CD14-positive monocyte (primary cell): ENCODE data around the gene TSHZ2. TPM values are rescaled to one million over a fixed set of nuclear protein-coding genes. Genes with fewer than 3 reads are reported as not detected.

Source experiments
- DNase-seq, 3 donors: peaks; one replicate each; pipeline ENCODE4 v3.0.0-alpha.2; 2011 to 2022
- H2AFZ ChIP-seq: 2 replicates; pipeline ENCODE4 v1.6.0; 2012; ENCODE audit warnings: mild to moderate bottlenecking, low read depth, low read length, inconsistent platforms; ENCODE audit not compliant: insufficient read depth, poor library complexity, severe bottlenecking
- H3K27ac ChIP-seq, 2 donors: 1 replicate in 1 of 2; 2 replicates in 1 of 2; pipeline ENCODE4 v1.5.1; 2012 to 2013; ENCODE audit warnings: low read length in 2 of 2, control low read depth in 1 of 2, inconsistent platforms in 1 of 2, low read depth in 1 of 2, mild to moderate bottlenecking in 1 of 2
- H3K27me3 ChIP-seq, 2 donors: one replicate each; pipeline versions ENCODE4 v1.6.0 to v1.6.1; 2011 to 2013; ENCODE audit warnings: low read length in 2 of 2; ENCODE audit not compliant: control insufficient read depth in 2 of 2, insufficient read depth in 2 of 2
- H3K36me3 ChIP-seq, 2 donors: replicated peaks in 1 of 2; 1 replicate in 1 of 2; 2 replicates in 1 of 2; pipeline versions ENCODE4 v1.5.1 to v1.6.1; 2012 to 2013; ENCODE audit warnings: low read length in 2 of 2, control low read depth in 1 of 2, inconsistent platforms in 1 of 2, mild to moderate bottlenecking in 1 of 2; ENCODE audit not compliant: insufficient read depth in 2 of 2, control insufficient read depth in 1 of 2
- H3K4me1 ChIP-seq, 2 donors: 1 replicate in 1 of 2; 2 replicates in 1 of 2; pipeline versions ENCODE4 v1.5.1 to v1.6.1; 2012 to 2013; ENCODE audit warnings: low read length in 2 of 2, control low read depth in 1 of 2, inconsistent platforms in 1 of 2, mild to moderate bottlenecking in 1 of 2, moderate library complexity in 1 of 2; ENCODE audit not compliant: insufficient read depth in 2 of 2, control insufficient read depth in 1 of 2
- H3K4me2 ChIP-seq: replicated peaks from 2 replicates; pipeline ENCODE3; 2012; ENCODE audit warnings: low read length, moderate library complexity, mild to moderate bottlenecking; ENCODE audit not compliant: poor library complexity, severe bottlenecking; ENCODE audit errors: extremely low read depth
- H3K4me3 ChIP-seq, 3 experiments: fragments of 200-600 bp in 1 of 3; sonication (generic) in 1 of 3; replicated peaks in 1 of 3; 1 replicate in 2 of 3; 2 replicates in 1 of 3; pipeline ENCODE4 v1.5.1; 2011 to 2013; ENCODE audit warnings: low read length in 3 of 3, mild to moderate bottlenecking in 3 of 3, control low read depth in 2 of 3, low read depth in 2 of 3, inconsistent platforms in 1 of 3, moderate library complexity in 1 of 3
- H3K79me2 ChIP-seq: 2 replicates; pipeline ENCODE4 v1.6.0; 2012; ENCODE audit warnings: mild to moderate bottlenecking, control low read depth, inconsistent platforms, low read length, moderate library complexity; ENCODE audit not compliant: insufficient read depth
- H3K9ac ChIP-seq: 2 replicates; pipeline ENCODE4 v1.6.0; 2017; ENCODE audit warnings: low read length, mild to moderate bottlenecking; ENCODE audit not compliant: insufficient read depth, poor library complexity, severe bottlenecking
- H3K9me3 ChIP-seq, 2 donors: replicated peaks in 1 of 2; 1 replicate in 1 of 2; 2 replicates in 1 of 2; pipeline versions ENCODE4 v1.5.1 to v1.6.1; 2012 to 2013; ENCODE audit warnings: low read length in 2 of 2, control low read depth in 1 of 2; ENCODE audit not compliant: control insufficient read depth in 1 of 2, insufficient read depth in 1 of 2
- H4K20me1 ChIP-seq: 2 replicates; pipeline ENCODE4 v1.6.0; 2012; ENCODE audit warnings: mild to moderate bottlenecking, low read length, control low read depth, moderate library complexity; ENCODE audit not compliant: insufficient read depth
- H3K27ac Mint-ChIP-seq, 7 donors: one replicate each; pipeline ENCODE4 v1.8.0; 2020; ENCODE audit warnings: mild to moderate bottlenecking in 7 of 7, mixed read lengths in 7 of 7, moderate library complexity in 6 of 7, inconsistent platforms in 2 of 7
- H3K27me3 Mint-ChIP-seq, 3 donors: one replicate each; pipeline ENCODE4 v1.8.0; 2021 to 2022; ENCODE audit warnings: low read depth in 3 of 3, mild to moderate bottlenecking in 3 of 3, mixed read lengths in 3 of 3, moderate library complexity in 3 of 3, inconsistent platforms in 1 of 3
- H3K36me3 Mint-ChIP-seq, 2 donors: one replicate each; pipeline ENCODE4 v1.8.0; 2020; ENCODE audit warnings: mixed read lengths in 2 of 2, inconsistent platforms in 1 of 2, mild to moderate bottlenecking in 1 of 2
- H3K4me1 Mint-ChIP-seq: one replicate; pipeline ENCODE4 v1.8.0; 2020; ENCODE audit warnings: mild to moderate bottlenecking, mixed read lengths
- H3K4me3 Mint-ChIP-seq, 2 donors: one replicate each; pipeline ENCODE4 v1.8.0; 2020; ENCODE audit warnings: mild to moderate bottlenecking in 2 of 2, mixed read lengths in 2 of 2, moderate library complexity in 1 of 2
- H3K9me3 Mint-ChIP-seq, 7 donors: one replicate each; pipeline ENCODE4 v1.8.0; 2020 to 2022; ENCODE audit warnings: mixed read lengths in 7 of 7, mild to moderate bottlenecking in 6 of 7, moderate library complexity in 6 of 7, inconsistent platforms in 2 of 7
- CTCF ChIP-seq: fragments of 200-600 bp; IDR thresholded peaks from one replicate; pipeline ENCODE4 v1.8.0; 2022; ENCODE audit warnings: antibody characterized with exemption, mild to moderate bottlenecking
- WGBS: methylation state at CpG from one replicate; pipeline ENCODE4 v1.1.5; 2013; ENCODE audit warnings: missing lambda C conversion rate; ENCODE audit not compliant: insufficient coverage; 5-methylcytosine and 5-hydroxymethylcytosine counted together
- intact Hi-C, 2 donors: fragments of 100-400 bp; cut with micrococcal nuclease; formaldehyde crosslinking; loops; one replicate each; pipeline versions ENCODE4 v1.15.0 to v1.15.1; 2023
- polyA plus RNA-seq, 3 donors: library from polyadenylated mRNA; depleted of rRNA in 1 of 3; unstranded in 2 of 3; stranded (reverse) in 1 of 3; fragments of 300-500 nt in 2 of 3; fragments of >200 nt in 1 of 3; fragmentation: Illumina TruSeq in 2 of 3; gene quantifications; 1 replicate in 2 of 3; 2 replicates in 1 of 3; pipeline ENCODE4 v1.2.3, GENCODE V29; 2012 to 2021

TSHZ2 gene
- polyA plus RNA-seq, 3 donors, result not detected

- intact Hi-C loops, result no loop called here
- H3K27ac Mint-ChIP-seq, result no peak overlapping the region
- peaks cover 0 to 3% (median 1%) of the 10 kb centered on the region in 3 donors for H3K27me3 Mint-ChIP-seq
- 94% methylated on average over 4 of the region's 4 CpGs for WGBS
- H3K36me3 Mint-ChIP-seq, result no peaks in the 10 kb centered on the region
- no peak overlapping the region for H3K4me3 Mint-ChIP-seq
- H3K4me1 Mint-ChIP-seq, result no peaks in the 10 kb centered on the region
- DNase-seq, result no peak
- no peak overlapping the region for H2AFZ ChIP-seq
- no peak for TF ChIP-seq CTCF
- no peaks in the 10 kb centered on the region for H3K9me3 ChIP-seq
- no peaks in the 10 kb centered on the region for H3K27me3 ChIP-seq
- H3K4me2 ChIP-seq, result no peak overlapping the region
- H4K20me1 ChIP-seq, result no peaks in the 10 kb centered on the region
- H3K9ac ChIP-seq, result no peak overlapping the region
- H3K4me3 ChIP-seq, result no peak overlapping the region
- H3K36me3 ChIP-seq, result no peaks in the 10 kb centered on the region
- H3K27ac ChIP-seq, result no peak overlapping the region
- peaks cover 0 to 5% (median 0%) of the 10 kb centered on the region in 7 donors for H3K9me3 Mint-ChIP-seq
- no peaks in the 10 kb centered on the region for H3K4me1 ChIP-seq
- H3K79me2 ChIP-seq, result no peaks in the 10 kb centered on the region
Measured at GRCh38 chr20:53338716-53339115, 366.6 kb downstream of the TSHZ2 start.

GRCh38 chr20:53342429-53342828 is 370.3 kb downstream of the TSHZ2 start:
- H3K27ac ChIP-seq, result no peak overlapping the region
- H3K4me3 ChIP-seq, result no peak overlapping the region
- H3K4me1 Mint-ChIP-seq, result no peaks in the 10 kb centered on the region
- H3K27me3 ChIP-seq, result no peaks in the 10 kb centered on the region
- intact Hi-C loops, result no loop called here
- H3K9me3 Mint-ChIP-seq, result no peaks in the 10 kb centered on the region
- no peaks in the 10 kb centered on the region for H3K9me3 ChIP-seq
- H3K27me3 Mint-ChIP-seq, result peaks cover 0 to 3% (median 2%) of the 10 kb centered on the region in 3 donors
- H3K9ac ChIP-seq, result no peak overlapping the region
- TF ChIP-seq CTCF, result no peak
- H3K79me2 ChIP-seq, result no peaks in the 10 kb centered on the region
- no peak overlapping the region for H3K4me2 ChIP-seq
- H3K36me3 ChIP-seq, result no peaks in the 10 kb centered on the region
- H3K4me3 Mint-ChIP-seq, result no peak overlapping the region
- no peaks in the 10 kb centered on the region for H4K20me1 ChIP-seq
- no peak overlapping the region for H3K27ac Mint-ChIP-seq
- H2AFZ ChIP-seq, result no peak overlapping the region
- 100% methylated on average over 2 of the region's 6 CpGs for WGBS
- no peak for DNase-seq
- no peaks in the 10 kb centered on the region for H3K4me1 ChIP-seq
- no peaks in the 10 kb centered on the region for H3K36me3 Mint-ChIP-seq
